GM12872 (cell line): ENCODE data around the gene KLHL35.

Experiments
- CTCF ChIP-seq: IDR thresholded peaks from 3 replicates; pipeline ENCODE4 v1.5.1; 2011; ENCODE audit warnings: low read depth, mild to moderate bottlenecking, low read length, moderate library complexity; ENCODE audit not compliant: insufficient read depth

The KLHL35 gene

GRCh38 chr11:75443043-75443442, 10.0 kb upstream of the KLHL35 start:
- no peak for TF ChIP-seq CTCF

GRCh38 chr11:75442161-75442885, 9.3 kb upstream of the KLHL35 start:
- TF ChIP-seq CTCF = no peak

- TF ChIP-seq CTCF = no peak
Measured at GRCh38 chr11:75441804-75442132, 8.8 kb upstream of the KLHL35 start.

- no peak for TF ChIP-seq CTCF
Measured at GRCh38 chr11:75440960-75441803, 8.2 kb upstream of the KLHL35 start.

GRCh38 chr11:75439495-75440120, 6.6 kb upstream of the KLHL35 start:
- TF ChIP-seq CTCF = no peak

GRCh38 chr11:75439026-75439425, 6.0 kb upstream of the KLHL35 start:
- TF ChIP-seq CTCF = no peak

GRCh38 chr11:75437966-75438659, 5.1 kb upstream of the KLHL35 start:
- no peak for TF ChIP-seq CTCF
